Vagina (tissue), 2 donors: ENCODE data around the gene ERMP1.
"Not testable (repeated sequence)": the region's sequence is repeated elsewhere in the genome, so short reads cannot be mapped to it uniquely, and the experiment has no call there.

Source experiments
- POLR2A ChIP-seq, 2 donors: fragments of 450-650 bp; IDR thresholded peaks; one replicate each; pipeline ENCODE4 v1.6.1; 2017; ENCODE audit warnings: antibody characterized with exemption in 2 of 2, mild to moderate bottlenecking in 2 of 2, moderate library complexity in 2 of 2
- POLR2AphosphoS5 ChIP-seq, 2 donors: sonication (generic); formaldehyde crosslinking; IDR thresholded peaks; one replicate each; pipeline ENCODE4 v1.9.0; 2017; ENCODE audit warnings: antibody characterized with exemption in 2 of 2, mild to moderate bottlenecking in 2 of 2, low read depth in 1 of 2; ENCODE audit not compliant: insufficient read depth in 1 of 2
- TF ChIP-seq, protein P1 (sequence below), 3 experiments: fragments of 450-650 bp in 2 of 3; fragments of 200-600 bp in 1 of 3; sonication (generic) in 1 of 3; IDR thresholded peaks; one replicate each; pipeline ENCODE4 v1.5.1; 2017 to 2019; ENCODE audit warnings: antibody characterized with exemption in 3 of 3, mild to moderate bottlenecking in 2 of 3, moderate library complexity in 2 of 3

DNA sequence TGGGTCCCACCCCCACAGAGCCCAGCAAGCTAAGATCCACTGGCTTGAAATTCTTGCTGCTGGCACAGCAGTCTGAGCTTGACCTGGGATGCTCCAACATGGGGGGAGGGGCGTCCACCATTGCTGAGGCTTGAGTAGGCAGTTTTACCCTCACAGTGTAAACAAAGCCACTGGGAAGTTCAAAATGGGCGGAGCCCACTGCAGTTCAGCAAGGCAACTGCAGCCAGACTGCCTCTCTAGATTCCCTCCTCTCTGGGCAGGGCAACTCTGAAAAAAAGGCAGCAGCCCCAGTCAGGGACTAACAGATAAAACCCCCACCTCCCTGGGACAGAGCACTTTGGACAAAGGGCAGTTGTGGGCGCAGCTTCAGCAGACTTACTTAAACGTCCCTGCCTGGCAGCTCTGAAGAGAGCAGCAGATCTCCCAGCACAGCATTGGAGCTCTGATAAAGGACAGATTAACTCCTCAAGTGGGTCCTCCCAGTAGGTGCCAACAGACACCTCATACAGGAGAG, 53.2 kb downstream of the ERMP1 start:
- not testable (repeated sequence) for TF ChIP-seq POLR2AphosphoS5 (IDR thresholded peaks at IDR 0.05; ENCODE audit: insufficient read depth in 1 of 2, low read depth in 1 of 2); POLR2A (IDR thresholded peaks at IDR 0.05)
- TF ChIP-seq, protein P1, sequence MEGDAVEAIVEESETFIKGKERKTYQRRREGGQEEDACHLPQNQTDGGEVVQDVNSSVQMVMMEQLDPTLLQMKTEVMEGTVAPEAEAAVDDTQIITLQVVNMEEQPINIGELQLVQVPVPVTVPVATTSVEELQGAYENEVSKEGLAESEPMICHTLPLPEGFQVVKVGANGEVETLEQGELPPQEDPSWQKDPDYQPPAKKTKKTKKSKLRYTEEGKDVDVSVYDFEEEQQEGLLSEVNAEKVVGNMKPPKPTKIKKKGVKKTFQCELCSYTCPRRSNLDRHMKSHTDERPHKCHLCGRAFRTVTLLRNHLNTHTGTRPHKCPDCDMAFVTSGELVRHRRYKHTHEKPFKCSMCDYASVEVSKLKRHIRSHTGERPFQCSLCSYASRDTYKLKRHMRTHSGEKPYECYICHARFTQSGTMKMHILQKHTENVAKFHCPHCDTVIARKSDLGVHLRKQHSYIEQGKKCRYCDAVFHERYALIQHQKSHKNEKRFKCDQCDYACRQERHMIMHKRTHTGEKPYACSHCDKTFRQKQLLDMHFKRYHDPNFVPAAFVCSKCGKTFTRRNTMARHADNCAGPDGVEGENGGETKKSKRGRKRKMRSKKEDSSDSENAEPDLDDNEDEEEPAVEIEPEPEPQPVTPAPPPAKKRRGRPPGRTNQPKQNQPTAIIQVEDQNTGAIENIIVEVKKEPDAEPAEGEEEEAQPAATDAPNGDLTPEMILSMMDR (IDR thresholded peaks at IDR 0.05) = not testable (repeated sequence)
